Stimulated activated CD4-positive, alpha-beta T cell treated with anti-CD3 and anti-CD28 coated beads, Interleukin-1b, Interleukin-23, amount 100 ng/mL, for 4 hours (primary cell): ENCODE data around the gene EMC6.
"Not testable (repeated sequence)": the region's sequence is repeated elsewhere in the genome, so short reads cannot be mapped to it uniquely, and the experiment has no call there.

Experiments used
- DNase-seq, 2 donors: peaks; one replicate each; pipeline ENCODE4 v3.0.0-alpha.2; 2020; ENCODE audit warnings: low read depth in 2 of 2

EMC6 gene

GRCh38 chr17:3681057-3681456, 12.4 kb downstream of the EMC6 start:
- DNase-seq = no peak

GRCh38 chr17:3681565-3681964, 13.0 kb downstream of the EMC6 start:
- no peak for DNase-seq

- no peak for DNase-seq
These were observed 13.4 kb downstream of the EMC6 start for GRCh38 chr17:3682033-3682432.

GRCh38 chr17:3683054-3683511, 14.5 kb downstream of the EMC6 start:
- peak; percentile 41 to 51 for DNase-seq

- DNase-seq = no peak
These were observed 16.6 kb downstream of the EMC6 start for GRCh38 chr17:3685174-3685573.

GRCh38 chr17:3688027-3688553, 19.5 kb downstream of the EMC6 start:
- no peak for DNase-seq

- no peak for DNase-seq
These were observed 20.2 kb downstream of the EMC6 start for GRCh38 chr17:3688852-3689261.

GRCh38 chr17:3689262-3690093, 20.9 kb downstream of the EMC6 start:
- DNase-seq = no peak

- no peak for DNase-seq
These were observed 21.6 kb downstream of the EMC6 start for GRCh38 chr17:3690094-3690715.

- DNase-seq = no peak
These were observed 23.0 kb downstream of the EMC6 start for GRCh38 chr17:3691617-3692067.

- DNase-seq = no peak
These were observed 23.7 kb downstream of the EMC6 start for GRCh38 chr17:3692346-3692745.

GRCh38 chr17:3693141-3693540, 24.5 kb downstream of the EMC6 start:
- DNase-seq = no peak

GRCh38 chr17:3693829-3694231, 25.2 kb downstream of the EMC6 start:
- DNase-seq = no peak

- DNase-seq = no peak
These were observed 26.6 kb downstream of the EMC6 start for GRCh38 chr17:3695129-3695722.

GRCh38 chr17:3695723-3696411, 27.3 kb downstream of the EMC6 start, which contains the start of gene P2RX5:
Gene P2RX5, minus strand, starts transcription at chr17:3696155. Its CDS starts 150 bp downstream, at chr17:3696005.
- peak in 1 of 2 donors; percentile 35 for DNase-seq

GRCh38 chr17:3697103-3697476, 28.5 kb downstream of the EMC6 start:
- no peak for DNase-seq

GRCh38 chr17:3698139-3698538, 29.5 kb downstream of the EMC6 start:
- DNase-seq = no peak

- DNase-seq = no peak
These were observed 31.3 kb downstream of the EMC6 start for GRCh38 chr17:3699951-3700350.

- DNase-seq = not testable (repeated sequence)
These were observed 33.5 kb downstream of the EMC6 start for GRCh38 chr17:3702041-3702539.

- no peak for DNase-seq
These were observed 36.5 kb downstream of the EMC6 start for GRCh38 chr17:3704931-3705717.

GRCh38 chr17:3705718-3705984, 37.0 kb downstream of the EMC6 start:
- not testable (repeated sequence) for DNase-seq
